H9 (cell line): Measurements from ENCODE around the gene CADM4. TPM values are rescaled to one million over a fixed set of nuclear protein-coding genes. Genes with fewer than 3 reads are reported as not detected.
"Not testable (repeated sequence)": the region's sequence is repeated elsewhere in the genome, so short reads cannot be mapped to it uniquely, and the experiment has no call there.

Experiments used
- DNase-seq: peaks from one replicate; pipeline ENCODE4 v3.0.0-alpha.2; 2017
- H2AFZ ChIP-seq: one replicate; pipeline ENCODE4 v1.6.1; 2013; ENCODE audit warnings: mild to moderate bottlenecking, low read length, control low read depth, moderate library complexity
- H2AK5ac ChIP-seq: 2 replicates; pipeline ENCODE4 v1.6.1; 2013; ENCODE audit warnings: low read length, control low read depth, mixed read lengths; ENCODE audit not compliant: insufficient read length
- H2BK120ac ChIP-seq: one replicate; pipeline ENCODE4 v1.6.1; 2013; ENCODE audit warnings: low read depth, mild to moderate bottlenecking, low read length, control low read depth, inconsistent platforms; ENCODE audit not compliant: poor library complexity, severe bottlenecking
- H2BK12ac ChIP-seq: 2 replicates; pipeline ENCODE4 v1.6.1; 2013; ENCODE audit warnings: low read length, control low read depth, mixed read lengths, low read depth; ENCODE audit not compliant: insufficient read length
- H2BK15ac ChIP-seq: 2 replicates; pipeline ENCODE4 v1.6.1; 2013; ENCODE audit warnings: low read depth, low read length, control low read depth
- H2BK20ac ChIP-seq: one replicate; pipeline ENCODE4 v1.6.1; 2013; ENCODE audit warnings: low read depth, mild to moderate bottlenecking, low read length, control low read depth, inconsistent platforms; ENCODE audit not compliant: poor library complexity, severe bottlenecking
- H2BK5ac ChIP-seq: 2 replicates; pipeline ENCODE4 v1.6.1; 2013; ENCODE audit warnings: low read length, control low read depth, mixed read lengths; ENCODE audit not compliant: insufficient read length
- H3K14ac ChIP-seq: 2 replicates; pipeline ENCODE4 v1.6.1; 2013; ENCODE audit warnings: low read length, control low read depth; ENCODE audit not compliant: insufficient read depth
- H3K18ac ChIP-seq: 2 replicates; pipeline ENCODE4 v1.6.1; 2013; ENCODE audit warnings: low read depth, mild to moderate bottlenecking, mixed read lengths, low read length, control low read depth; ENCODE audit not compliant: insufficient read length
- H3K23ac ChIP-seq: 2 replicates; pipeline ENCODE4 v1.6.1; 2013; ENCODE audit warnings: low read length, control low read depth, mixed read lengths, low read depth; ENCODE audit not compliant: insufficient read length
- H3K23me2 ChIP-seq: 2 replicates; pipeline ENCODE4 v1.6.1; 2013; ENCODE audit warnings: low read depth, mild to moderate bottlenecking, mixed read lengths, low read length, control low read depth; ENCODE audit not compliant: insufficient read length, poor library complexity, severe bottlenecking
- H3K27ac ChIP-seq: 2 replicates; pipeline ENCODE4 v1.5.1; 2013; ENCODE audit warnings: low read length, control low read depth, mixed read lengths, low read depth; ENCODE audit not compliant: insufficient read length
- H3K27me3 ChIP-seq: 2 replicates; pipeline ENCODE4 v1.6.1; 2013; ENCODE audit warnings: low read length, control low read depth, inconsistent platforms; ENCODE audit not compliant: insufficient read depth
- H3K4ac ChIP-seq: 2 replicates; pipeline ENCODE4 v1.6.1; 2013; ENCODE audit warnings: low read depth, mild to moderate bottlenecking, control low read depth, inconsistent platforms, low read length, moderate library complexity
- H3K4me1 ChIP-seq: 2 replicates; pipeline ENCODE4 v1.6.1; 2013; ENCODE audit warnings: low read length, control low read depth, inconsistent platforms; ENCODE audit not compliant: insufficient read depth
- H3K4me2 ChIP-seq: 2 replicates; pipeline ENCODE4 v1.6.1; 2013; ENCODE audit warnings: low read length, control low read depth, mixed read lengths; ENCODE audit not compliant: insufficient read length, insufficient read depth
- H3K56ac ChIP-seq: 2 replicates; pipeline ENCODE4 v1.6.1; 2013; ENCODE audit warnings: low read depth, mild to moderate bottlenecking, mixed read lengths, low read length, control low read depth; ENCODE audit not compliant: insufficient read length
- H3K79me1 ChIP-seq: 2 replicates; pipeline ENCODE4 v1.6.1; 2013; ENCODE audit warnings: low read depth, mild to moderate bottlenecking, moderate library complexity, low read length, control low read depth, inconsistent platforms; ENCODE audit not compliant: insufficient read depth, poor library complexity, severe bottlenecking
- H3K79me2 ChIP-seq: 2 replicates; pipeline ENCODE4 v1.6.1; 2013; ENCODE audit warnings: low read length, control low read depth, inconsistent platforms; ENCODE audit not compliant: insufficient read depth
- H3K9ac ChIP-seq: 2 replicates; pipeline ENCODE4 v1.6.1; 2013; ENCODE audit warnings: low read length, control low read depth, mixed read lengths; ENCODE audit not compliant: insufficient read length; ENCODE audit errors: extremely low read depth
- H3K9me3 ChIP-seq: one replicate; pipeline ENCODE4 v1.6.1; 2013; ENCODE audit warnings: low read depth, low read length, inconsistent platforms; ENCODE audit not compliant: control insufficient read depth
- H3T11ph ChIP-seq: one replicate; pipeline ENCODE4 v1.6.1; 2013; ENCODE audit warnings: mild to moderate bottlenecking, low read length, control low read depth, inconsistent platforms
- H4K20me1 ChIP-seq: one replicate; pipeline ENCODE4 v1.6.1; 2013; ENCODE audit not compliant: control insufficient read depth, insufficient read length, insufficient read depth
- H4K5ac ChIP-seq: 2 replicates; pipeline ENCODE4 v1.6.1; 2013; ENCODE audit warnings: low read depth, mild to moderate bottlenecking, mixed read lengths, low read length, control low read depth; ENCODE audit not compliant: insufficient read length
- H4K8ac ChIP-seq: replicated peaks from 2 replicates; pipeline ENCODE4 v1.6.1; 2013; ENCODE audit warnings: low read length, control low read depth, mixed read lengths, low read depth; ENCODE audit not compliant: insufficient read length
- H4K91ac ChIP-seq: 2 replicates; pipeline ENCODE4 v1.6.1; 2013; ENCODE audit warnings: low read depth, mild to moderate bottlenecking, moderate library complexity, mixed read lengths, low read length, control low read depth; ENCODE audit not compliant: insufficient read length
- H3K27ac Mint-ChIP-seq, 3 experiments: 2 replicates in 2 of 3; 3 replicates in 1 of 3; pipeline ENCODE4 v1.8.0; 2020 to 2021; ENCODE audit warnings: mixed read lengths in 3 of 3, mild to moderate bottlenecking in 1 of 3, moderate library complexity in 1 of 3
- H3K27me3 Mint-ChIP-seq: 2 replicates; pipeline ENCODE4 v1.8.0; 2021; ENCODE audit warnings: low read depth, mild to moderate bottlenecking, moderate library complexity, mixed read lengths
- H3K36me3 Mint-ChIP-seq, 3 experiments: 2 replicates in 2 of 3; 3 replicates in 1 of 3; pipeline ENCODE4 v1.8.0; 2020 to 2021; ENCODE audit warnings: low read depth in 3 of 3, mixed read lengths in 3 of 3; ENCODE audit not compliant: insufficient read depth in 1 of 3
- H3K4me1 Mint-ChIP-seq, 2 experiments: 2 replicates each; pipeline ENCODE4 v1.8.0; 2020; ENCODE audit warnings: mixed read lengths in 2 of 2
- H3K4me3 Mint-ChIP-seq, 2 experiments: 2 replicates in 1 of 2; 3 replicates in 1 of 2; pipeline ENCODE4 v1.8.0; 2020 to 2021; ENCODE audit warnings: mild to moderate bottlenecking in 2 of 2, mixed read lengths in 2 of 2, moderate library complexity in 1 of 2
- H3K9me3 Mint-ChIP-seq, 2 experiments: 2 replicates in 1 of 2; 3 replicates in 1 of 2; pipeline ENCODE4 v1.8.0; 2020; ENCODE audit warnings: mild to moderate bottlenecking in 2 of 2, mixed read lengths in 2 of 2, moderate library complexity in 1 of 2
- WGBS: extraction: QIAGEN DNeasy Blood & Tissue Kit; methylation state at CpG from one replicate; pipeline ENCODE4 v1.1.7; 2013; ENCODE audit warnings: missing lambda C conversion rate, low lambda C conversion rate, mixed read lengths; ENCODE audit not compliant: insufficient read length; ENCODE audit errors: extremely low coverage; 5-methylcytosine and 5-hydroxymethylcytosine counted together
- total RNA-seq: library from RNA; stranded (reverse); gene quantifications from 2 replicates; pipeline ENCODE4 v1.2.1, GENCODE V29; 2021
- TF ChIP-seq, protein P1 (sequence below): fragments of 200-600 bp; sonication (generic); conservative IDR thresholded peaks from 3 replicates; pipeline ENCODE4 v1.8.0; 2021; ENCODE audit warnings: antibody characterized with exemption, mild to moderate bottlenecking

CADM4 gene
- total RNA-seq, 1 experiment from 2014 or later = 10.2 TPM

GRCh38 chr19:43589277-43589676 is 50.4 kb downstream of the CADM4 start:
- Mint-ChIP-seq H3K9me3 (no peaks in the 10 kb centered on the region), H3K4me1 (peaks cover 3 to 5% of the 10 kb centered on the region in 2 experiments), H3K36me3 (peaks cover 17 to 52% (median 40%) of the 10 kb centered on the region in 3 experiments), H3K27ac (no peak overlapping the region), H3K4me3 (no peak overlapping the region), H3K27me3 (no peaks in the 10 kb centered on the region)
- H3K9me3 ChIP-seq = no peaks in the 10 kb centered on the region
- H2AK5ac ChIP-seq = no peak overlapping the region
- H4K8ac ChIP-seq = no peak overlapping the region
- H4K20me1 ChIP-seq = no peaks in the 10 kb centered on the region
- DNase-seq = no peak
- no peaks in the 10 kb centered on the region for H3K23me2 ChIP-seq
- H3K9ac ChIP-seq = no peak overlapping the region
- no peaks in the 10 kb centered on the region for H3K79me2 ChIP-seq
- no peak overlapping the region for H2BK15ac ChIP-seq
- TF ChIP-seq, protein P1, sequence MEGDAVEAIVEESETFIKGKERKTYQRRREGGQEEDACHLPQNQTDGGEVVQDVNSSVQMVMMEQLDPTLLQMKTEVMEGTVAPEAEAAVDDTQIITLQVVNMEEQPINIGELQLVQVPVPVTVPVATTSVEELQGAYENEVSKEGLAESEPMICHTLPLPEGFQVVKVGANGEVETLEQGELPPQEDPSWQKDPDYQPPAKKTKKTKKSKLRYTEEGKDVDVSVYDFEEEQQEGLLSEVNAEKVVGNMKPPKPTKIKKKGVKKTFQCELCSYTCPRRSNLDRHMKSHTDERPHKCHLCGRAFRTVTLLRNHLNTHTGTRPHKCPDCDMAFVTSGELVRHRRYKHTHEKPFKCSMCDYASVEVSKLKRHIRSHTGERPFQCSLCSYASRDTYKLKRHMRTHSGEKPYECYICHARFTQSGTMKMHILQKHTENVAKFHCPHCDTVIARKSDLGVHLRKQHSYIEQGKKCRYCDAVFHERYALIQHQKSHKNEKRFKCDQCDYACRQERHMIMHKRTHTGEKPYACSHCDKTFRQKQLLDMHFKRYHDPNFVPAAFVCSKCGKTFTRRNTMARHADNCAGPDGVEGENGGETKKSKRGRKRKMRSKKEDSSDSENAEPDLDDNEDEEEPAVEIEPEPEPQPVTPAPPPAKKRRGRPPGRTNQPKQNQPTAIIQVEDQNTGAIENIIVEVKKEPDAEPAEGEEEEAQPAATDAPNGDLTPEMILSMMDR = no peak
- no peak overlapping the region for H4K5ac ChIP-seq
- H2BK5ac ChIP-seq = no peak overlapping the region
- no peak overlapping the region for H2BK120ac ChIP-seq
- H3K4me2 ChIP-seq = no peak overlapping the region
- no peak overlapping the region for H3K14ac ChIP-seq
- H2BK20ac ChIP-seq = no peak overlapping the region
- no peaks in the 10 kb centered on the region for H3K79me1 ChIP-seq
- no peak overlapping the region for H3K18ac ChIP-seq
- no peak overlapping the region for H2AFZ ChIP-seq
- H3K27ac ChIP-seq = no peak overlapping the region
- no peak overlapping the region for H3K56ac ChIP-seq
- no peak overlapping the region for H4K91ac ChIP-seq
- no CpG with 5 or more reads among the region's 5 CpGs for WGBS
- H3K27me3 ChIP-seq = no peaks in the 10 kb centered on the region
- H3K23ac ChIP-seq = no peak overlapping the region
- no peak overlapping the region for H2BK12ac ChIP-seq
- no peak overlapping the region for H3T11ph ChIP-seq
- no peak overlapping the region for H3K4ac ChIP-seq
- no peaks in the 10 kb centered on the region for H3K4me1 ChIP-seq

DNA sequence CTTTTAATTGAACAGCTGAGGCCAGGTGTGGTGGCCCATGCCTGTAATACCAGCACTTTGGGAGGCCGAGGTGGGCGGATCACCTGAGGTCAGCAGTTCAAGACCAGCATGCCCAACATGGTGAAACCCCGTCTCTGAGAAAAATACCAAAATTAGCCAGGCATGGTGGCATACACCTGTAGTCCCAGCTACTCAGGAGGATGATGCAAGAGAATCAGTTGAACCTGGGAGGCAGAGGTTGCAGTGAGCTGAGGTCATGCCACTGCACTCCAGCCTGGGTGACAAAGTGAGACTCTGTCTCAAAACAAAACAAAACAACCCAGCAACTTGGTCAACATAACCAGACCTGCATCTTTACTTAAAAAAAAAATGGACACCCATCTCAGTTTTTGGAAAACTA is 52.6 kb downstream of the CADM4 start:
- not testable (repeated sequence) for H3K4me1 ChIP-seq, H3K79me2 ChIP-seq, H3K27me3 ChIP-seq, H2BK5ac ChIP-seq, H3K27me3 Mint-ChIP-seq, H2AK5ac ChIP-seq, H4K8ac ChIP-seq, H3K9me3 ChIP-seq, H3K9me3 Mint-ChIP-seq, H4K20me1 ChIP-seq, H3K4me2 ChIP-seq, H3K27ac ChIP-seq, H3K56ac ChIP-seq, H3K4ac ChIP-seq, H2BK15ac ChIP-seq, H3K23me2 ChIP-seq, H3K14ac ChIP-seq, H3K18ac ChIP-seq, H2AFZ ChIP-seq, H3K4me3 Mint-ChIP-seq, DNase-seq, H4K5ac ChIP-seq, H2BK120ac ChIP-seq, H3K4me1 Mint-ChIP-seq, H2BK20ac ChIP-seq, H3T11ph ChIP-seq, H3K9ac ChIP-seq, H4K91ac ChIP-seq, H3K79me1 ChIP-seq, H2BK12ac ChIP-seq, H3K23ac ChIP-seq, H3K27ac Mint-ChIP-seq
- no CpG with 5 or more reads among the region's 3 CpGs for WGBS
- H3K36me3 Mint-ChIP-seq = peaks cover 6 to 36% (median 25%) of the 10 kb centered on the region in 3 experiments; a peak in 6 of 7 replicates
